ENCODE measurements around the gene KCNT2. TPM values are rescaled to one million over a fixed set of nuclear protein-coding genes. Genes with fewer than 3 reads are reported as not detected.
A peak's percentile ranks its signal among the peaks of the same experiment; 100 is the strongest.

Gene KCNT2
- total RNA-seq, 4 donors from 2014 or later = 6.5 to 25.1 (median 10.0) TPM

DNA sequence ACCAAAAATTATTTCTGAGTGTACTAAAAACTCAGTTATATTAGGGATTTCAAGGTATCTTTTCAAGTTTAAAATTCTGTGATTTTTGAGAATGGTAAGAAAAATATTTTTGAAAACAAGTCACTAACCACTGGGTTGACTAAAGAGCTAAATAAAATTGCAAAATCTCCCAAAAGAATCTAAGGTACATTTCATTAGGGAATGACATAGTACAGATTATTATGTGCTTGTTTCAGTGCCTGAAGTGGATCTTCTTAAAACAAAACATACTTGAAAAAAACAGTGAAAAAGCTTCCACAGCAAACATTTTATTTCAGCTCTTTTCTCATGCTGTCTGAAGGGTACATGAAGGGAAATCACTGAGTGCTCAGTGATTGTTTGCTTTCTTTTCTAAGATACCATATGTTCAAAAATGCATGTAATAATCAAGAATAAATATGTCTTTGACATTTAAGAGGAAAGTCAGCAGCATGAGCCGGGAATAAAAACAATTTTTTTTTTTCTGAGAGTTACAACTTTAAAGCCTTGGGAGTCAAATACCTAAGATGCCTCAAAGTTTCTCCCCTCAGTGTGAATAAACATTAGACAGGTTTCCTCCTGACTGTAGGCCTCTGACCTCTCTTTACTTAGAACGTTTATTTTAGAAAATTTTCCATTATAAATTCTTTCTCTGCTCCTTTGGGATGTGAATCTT, 200.7 kb downstream of the KCNT2 start:
- H3K4me1 ChIP-seq = peaks cover 8 to 36% (median 9%) of the 10 kb centered on the region in 3 donors
- no peaks in the 10 kb centered on the region for H3K27me3 ChIP-seq
- H3K36me3 ChIP-seq = no peaks in the 10 kb centered on the region
- no peak overlapping the region for H3K4me3 ChIP-seq
- H3K27ac ChIP-seq = peak overlapping the region; percentile 71 to 79 (median 78)
- TF ChIP-seq, protein P1, sequence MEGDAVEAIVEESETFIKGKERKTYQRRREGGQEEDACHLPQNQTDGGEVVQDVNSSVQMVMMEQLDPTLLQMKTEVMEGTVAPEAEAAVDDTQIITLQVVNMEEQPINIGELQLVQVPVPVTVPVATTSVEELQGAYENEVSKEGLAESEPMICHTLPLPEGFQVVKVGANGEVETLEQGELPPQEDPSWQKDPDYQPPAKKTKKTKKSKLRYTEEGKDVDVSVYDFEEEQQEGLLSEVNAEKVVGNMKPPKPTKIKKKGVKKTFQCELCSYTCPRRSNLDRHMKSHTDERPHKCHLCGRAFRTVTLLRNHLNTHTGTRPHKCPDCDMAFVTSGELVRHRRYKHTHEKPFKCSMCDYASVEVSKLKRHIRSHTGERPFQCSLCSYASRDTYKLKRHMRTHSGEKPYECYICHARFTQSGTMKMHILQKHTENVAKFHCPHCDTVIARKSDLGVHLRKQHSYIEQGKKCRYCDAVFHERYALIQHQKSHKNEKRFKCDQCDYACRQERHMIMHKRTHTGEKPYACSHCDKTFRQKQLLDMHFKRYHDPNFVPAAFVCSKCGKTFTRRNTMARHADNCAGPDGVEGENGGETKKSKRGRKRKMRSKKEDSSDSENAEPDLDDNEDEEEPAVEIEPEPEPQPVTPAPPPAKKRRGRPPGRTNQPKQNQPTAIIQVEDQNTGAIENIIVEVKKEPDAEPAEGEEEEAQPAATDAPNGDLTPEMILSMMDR (IDR thresholded peaks at IDR 0.05) = no peak
- no peak for TF ChIP-seq EP300 (IDR thresholded peaks at IDR 0.05)
- no peak for TF ChIP-seq POLR2AphosphoS5 (IDR thresholded peaks at IDR 0.05)
- no peak for TF ChIP-seq POLR2A (IDR thresholded peaks at IDR 0.05)
- peak; percentile 80 for ATAC-seq
- no peaks in the 10 kb centered on the region for H3K9me3 ChIP-seq
- WGBS, 2 donors (ENCODE audit: low coverage in 1 of 2) = 0 to 7% methylated on average over 1 to 2 of the region's 2 CpGs

DNA sequence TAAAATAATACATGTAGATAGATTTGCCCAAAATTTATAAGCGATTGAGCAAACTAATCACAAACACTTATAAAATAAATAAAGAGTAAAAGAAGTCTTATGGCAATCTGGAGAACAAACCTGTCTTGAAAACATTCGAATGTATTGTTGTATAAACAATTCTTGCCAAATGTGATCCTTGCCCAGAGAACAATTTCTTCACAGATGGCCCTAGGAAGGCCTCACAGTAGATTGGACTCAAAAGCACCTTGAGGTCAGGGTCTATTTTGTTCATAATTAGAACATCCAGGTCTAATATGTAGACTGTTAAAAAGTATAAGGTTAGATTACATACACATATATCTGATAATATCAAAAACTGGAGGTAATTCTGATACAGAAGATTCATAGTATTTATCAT, 202.4 kb downstream of the KCNT2 start:
- ATAC-seq = no peak
- 38 to 50% methylated on average over 2 of the region's 2 CpGs for WGBS, 2 donors (ENCODE audit: low coverage in 1 of 2)
- H3K27me3 ChIP-seq = no peaks in the 10 kb centered on the region
- TF ChIP-seq POLR2A (IDR thresholded peaks at IDR 0.05) = no peak
- TF ChIP-seq, protein P1 (IDR thresholded peaks at IDR 0.05) = no peak
- TF ChIP-seq EP300 (IDR thresholded peaks at IDR 0.05) = no peak
- no peak for TF ChIP-seq POLR2AphosphoS5 (IDR thresholded peaks at IDR 0.05)
- H3K4me1 ChIP-seq = peaks cover 8 to 43% (median 10%) of the 10 kb centered on the region in 3 donors
- no peak overlapping the region for H3K4me3 ChIP-seq
- H3K27ac ChIP-seq = peak overlapping the region; percentile 44 to 79 (median 74)
- no peaks in the 10 kb centered on the region for H3K9me3 ChIP-seq
- no peaks in the 10 kb centered on the region for H3K36me3 ChIP-seq

DNA sequence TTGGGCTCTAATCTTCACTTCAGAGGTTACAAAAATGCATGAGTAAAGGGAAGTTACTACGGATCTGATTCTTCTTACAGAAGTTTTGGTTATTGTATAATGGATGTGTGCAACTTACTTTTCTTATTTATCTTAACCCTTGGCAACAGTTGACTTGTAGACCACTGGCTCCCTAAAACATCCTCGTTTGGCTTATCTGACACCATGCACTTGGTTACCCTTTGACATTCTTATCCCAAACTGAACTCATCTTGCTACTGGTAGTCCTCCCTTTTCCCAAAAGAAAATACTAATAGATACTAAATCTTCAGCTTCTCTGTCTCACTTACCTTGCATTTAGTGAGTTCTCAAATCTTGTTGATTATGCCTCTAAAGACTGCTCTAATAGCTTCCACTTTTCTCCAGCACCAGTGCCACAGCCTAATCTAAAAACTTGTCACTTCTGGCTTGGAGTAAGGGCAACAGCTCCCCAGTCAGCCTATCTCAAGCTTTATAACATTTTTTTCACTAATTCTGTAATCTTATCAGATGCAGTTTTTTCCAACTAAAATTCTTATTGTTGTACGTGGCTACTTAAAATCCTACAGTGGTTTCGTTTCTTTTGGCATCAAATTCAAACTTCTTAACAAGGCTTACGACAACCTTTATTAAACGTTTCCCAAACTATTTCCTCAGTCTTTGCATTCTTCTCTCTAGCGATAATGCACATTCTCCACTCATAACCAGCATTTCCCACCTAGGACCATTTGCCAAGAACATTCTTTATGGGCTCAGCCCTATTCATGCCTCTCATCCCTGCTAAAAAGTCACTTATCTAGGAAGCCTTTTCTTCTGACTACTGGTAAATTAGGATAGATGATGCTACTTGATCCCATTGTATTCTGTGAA, 204.2 kb downstream of the KCNT2 start:
- WGBS, 2 donors (ENCODE audit: low coverage in 1 of 2) = 60 to 68% methylated on average over 4 to 7 of the region's 7 CpGs
- Histone ChIP-seq H3K36me3 (no peaks in the 10 kb centered on the region), H3K27me3 (no peaks in the 10 kb centered on the region), H3K4me1 (peaks cover 8 to 49% (median 15%) of the 10 kb centered on the region in 3 donors), H3K27ac (peak overlapping the region in 3 of 4 donors; percentile 7 to 79 (median 18)), H3K4me3 (no peak overlapping the region), H3K9me3 (no peaks in the 10 kb centered on the region)
- TF ChIP-seq, protein P1 (IDR thresholded peaks at IDR 0.05) = no peak
- TF ChIP-seq EP300 (IDR thresholded peaks at IDR 0.05) (no peak), POLR2A (IDR thresholded peaks at IDR 0.05) (no peak), POLR2AphosphoS5 (IDR thresholded peaks at IDR 0.05) (no peak)
- ATAC-seq = no peak

DNA sequence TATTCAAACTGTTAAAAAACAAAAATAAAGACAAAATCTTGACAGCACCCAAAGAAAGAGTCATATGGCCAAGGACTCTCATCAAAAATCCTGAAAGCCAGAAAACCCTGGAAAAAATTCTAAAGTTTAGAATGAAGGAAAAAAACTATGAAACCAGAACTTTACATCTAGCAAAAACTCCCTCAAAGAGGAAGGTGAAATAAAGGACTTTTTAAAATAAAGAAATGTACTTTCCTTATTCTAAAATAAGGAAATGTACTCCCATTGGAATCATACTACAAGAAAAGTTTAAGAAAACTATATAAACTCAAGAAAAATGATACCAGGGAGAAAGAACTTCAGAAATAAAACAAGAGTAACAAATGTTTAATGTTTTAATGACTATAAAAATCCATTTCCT, 206.3 kb downstream of the KCNT2 start:
- Histone ChIP-seq H3K36me3 (no peaks in the 10 kb centered on the region), H3K27me3 (no peaks in the 10 kb centered on the region), H3K27ac (no peak overlapping the region), H3K4me1 (peaks cover 0 to 36% (median 12%) of the 10 kb centered on the region in 3 donors), H3K4me3 (no peak overlapping the region), H3K9me3 (no peaks in the 10 kb centered on the region)
- TF ChIP-seq, protein P1 (IDR thresholded peaks at IDR 0.05) = no peak
- no peak for TF ChIP-seq POLR2A (IDR thresholded peaks at IDR 0.05)
- no peak for TF ChIP-seq POLR2AphosphoS5 (IDR thresholded peaks at IDR 0.05)
- TF ChIP-seq EP300 (IDR thresholded peaks at IDR 0.05) = no peak
- ATAC-seq = no peak

Measured in gastroesophageal sphincter (tissue), 4 donors.